Measurements from ENCODE around the gene CLCA2. TPM values are rescaled to one million over a fixed set of nuclear protein-coding genes. Genes with fewer than 3 reads are reported as not detected.

Gene CLCA2
- total RNA-seq, 1 experiment from 2014 or later, result not detected

GRCh38 chr1:86460998-86461397 is 37.0 kb downstream of the CLCA2 start:
- ChIA-PET POLR2A (no interaction called here), CTCF (interaction anchor here (0.6 kb wide), 1 partner anchor 243 kb away, joined by 4 read pairs; the partner anchor contains the start of gene SH3GLB1)
- intact Hi-C loops (cut with micrococcal nuclease; ENCODE audit: unreplicated experiment) (no loop called here), in situ Hi-C loops (cut with HindIII; ENCODE audit: low pct_unique_long_range_greater_than_20kb, low sequenced_read_pairs) (no loop called here)
- Histone ChIP-seq H3K4me1 (ENCODE audit: control insufficient read depth, insufficient read depth, low read length) (no peaks in the 10 kb centered on the region), H3K36me3 (ENCODE audit: control insufficient read depth, insufficient read depth, low read length) (no peaks in the 10 kb centered on the region), H3K4me3 (ENCODE audit: low read depth in 2 of 2, low read length in 2 of 2) (no peak overlapping the region), H3K27me3 (ENCODE audit: control insufficient read depth, insufficient read depth, low read length) (peaks cover 20% of the 10 kb centered on the region; the same call in 1 of the 2 replicates), H3K9me3 (ENCODE audit: control insufficient read depth, insufficient read depth, low read depth, low read length) (no peaks in the 10 kb centered on the region), H3K27ac (ENCODE audit: low read length) (no peak overlapping the region)
- no peak for DNase-seq (ENCODE audit: low read depth, low spot score)
- no TSS peak for BruUV-seq (replicated peaks)
- TF ChIP-seq SIN3A (IDR thresholded peaks at IDR 0.05; ENCODE audit: borderline replicate concordance, insufficient read depth, low read depth, low read length), result no peak
- no peak for TF ChIP-seq POLR2AphosphoS5 (IDR thresholded peaks at IDR 0.05; ENCODE audit: low read depth, low read length)
- TF ChIP-seq TCF7L2 (IDR thresholded peaks at IDR 0.05; ENCODE audit: low read depth, low read length), result no peak
- TF ChIP-seq, protein P1, sequence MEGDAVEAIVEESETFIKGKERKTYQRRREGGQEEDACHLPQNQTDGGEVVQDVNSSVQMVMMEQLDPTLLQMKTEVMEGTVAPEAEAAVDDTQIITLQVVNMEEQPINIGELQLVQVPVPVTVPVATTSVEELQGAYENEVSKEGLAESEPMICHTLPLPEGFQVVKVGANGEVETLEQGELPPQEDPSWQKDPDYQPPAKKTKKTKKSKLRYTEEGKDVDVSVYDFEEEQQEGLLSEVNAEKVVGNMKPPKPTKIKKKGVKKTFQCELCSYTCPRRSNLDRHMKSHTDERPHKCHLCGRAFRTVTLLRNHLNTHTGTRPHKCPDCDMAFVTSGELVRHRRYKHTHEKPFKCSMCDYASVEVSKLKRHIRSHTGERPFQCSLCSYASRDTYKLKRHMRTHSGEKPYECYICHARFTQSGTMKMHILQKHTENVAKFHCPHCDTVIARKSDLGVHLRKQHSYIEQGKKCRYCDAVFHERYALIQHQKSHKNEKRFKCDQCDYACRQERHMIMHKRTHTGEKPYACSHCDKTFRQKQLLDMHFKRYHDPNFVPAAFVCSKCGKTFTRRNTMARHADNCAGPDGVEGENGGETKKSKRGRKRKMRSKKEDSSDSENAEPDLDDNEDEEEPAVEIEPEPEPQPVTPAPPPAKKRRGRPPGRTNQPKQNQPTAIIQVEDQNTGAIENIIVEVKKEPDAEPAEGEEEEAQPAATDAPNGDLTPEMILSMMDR (IDR thresholded peaks at IDR 0.05), result no peak
- TF ChIP-seq, protein P2, sequence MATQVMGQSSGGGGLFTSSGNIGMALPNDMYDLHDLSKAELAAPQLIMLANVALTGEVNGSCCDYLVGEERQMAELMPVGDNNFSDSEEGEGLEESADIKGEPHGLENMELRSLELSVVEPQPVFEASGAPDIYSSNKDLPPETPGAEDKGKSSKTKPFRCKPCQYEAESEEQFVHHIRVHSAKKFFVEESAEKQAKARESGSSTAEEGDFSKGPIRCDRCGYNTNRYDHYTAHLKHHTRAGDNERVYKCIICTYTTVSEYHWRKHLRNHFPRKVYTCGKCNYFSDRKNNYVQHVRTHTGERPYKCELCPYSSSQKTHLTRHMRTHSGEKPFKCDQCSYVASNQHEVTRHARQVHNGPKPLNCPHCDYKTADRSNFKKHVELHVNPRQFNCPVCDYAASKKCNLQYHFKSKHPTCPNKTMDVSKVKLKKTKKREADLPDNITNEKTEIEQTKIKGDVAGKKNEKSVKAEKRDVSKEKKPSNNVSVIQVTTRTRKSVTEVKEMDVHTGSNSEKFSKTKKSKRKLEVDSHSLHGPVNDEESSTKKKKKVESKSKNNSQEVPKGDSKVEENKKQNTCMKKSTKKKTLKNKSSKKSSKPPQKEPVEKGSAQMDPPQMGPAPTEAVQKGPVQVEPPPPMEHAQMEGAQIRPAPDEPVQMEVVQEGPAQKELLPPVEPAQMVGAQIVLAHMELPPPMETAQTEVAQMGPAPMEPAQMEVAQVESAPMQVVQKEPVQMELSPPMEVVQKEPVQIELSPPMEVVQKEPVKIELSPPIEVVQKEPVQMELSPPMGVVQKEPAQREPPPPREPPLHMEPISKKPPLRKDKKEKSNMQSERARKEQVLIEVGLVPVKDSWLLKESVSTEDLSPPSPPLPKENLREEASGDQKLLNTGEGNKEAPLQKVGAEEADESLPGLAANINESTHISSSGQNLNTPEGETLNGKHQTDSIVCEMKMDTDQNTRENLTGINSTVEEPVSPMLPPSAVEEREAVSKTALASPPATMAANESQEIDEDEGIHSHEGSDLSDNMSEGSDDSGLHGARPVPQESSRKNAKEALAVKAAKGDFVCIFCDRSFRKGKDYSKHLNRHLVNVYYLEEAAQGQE (IDR thresholded peaks at IDR 0.05; ENCODE audit: insufficient read depth in 1 of 2, low read depth in 2 of 2, low read length in 1 of 2), result no peak
- ATAC-seq, result no peak

DNA sequence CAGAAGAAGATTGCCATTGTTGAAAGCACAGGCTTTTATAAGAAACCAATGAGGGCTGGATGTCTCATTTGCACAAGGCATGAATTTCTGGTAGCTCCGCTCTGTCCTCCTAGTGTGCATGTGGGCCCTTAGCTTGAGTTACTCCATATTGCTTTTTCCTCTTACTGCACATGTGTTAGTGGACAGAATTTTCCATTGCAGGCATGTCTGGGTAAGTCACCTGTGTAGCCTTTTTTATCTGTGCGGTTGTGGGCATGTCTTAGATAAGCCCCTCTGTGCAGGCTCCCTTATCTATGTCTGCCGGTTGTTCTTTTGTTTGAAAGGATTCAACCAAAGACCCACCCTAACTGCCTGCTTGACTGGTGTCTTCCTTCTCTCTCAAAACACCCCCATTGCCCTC is 37.5 kb downstream of the CLCA2 start:
- in situ Hi-C loops (cut with HindIII; ENCODE audit: low pct_unique_long_range_greater_than_20kb, low sequenced_read_pairs) (no loop called here), intact Hi-C loops (cut with micrococcal nuclease; ENCODE audit: unreplicated experiment) (no loop called here)
- ATAC-seq (no peak), DNase-seq (ENCODE audit: low read depth, low spot score) (no peak)
- POLR2A ChIA-PET, result no interaction called here
- Histone ChIP-seq H3K27ac (ENCODE audit: low read length) (no peak overlapping the region), H3K9me3 (ENCODE audit: control insufficient read depth, insufficient read depth, low read depth, low read length) (no peaks in the 10 kb centered on the region), H3K4me1 (ENCODE audit: control insufficient read depth, insufficient read depth, low read length) (no peaks in the 10 kb centered on the region), H3K27me3 (ENCODE audit: control insufficient read depth, insufficient read depth, low read length) (peaks cover 17% of the 10 kb centered on the region; the same call in 1 of the 2 replicates), H3K36me3 (ENCODE audit: control insufficient read depth, insufficient read depth, low read length) (no peaks in the 10 kb centered on the region), H3K4me3 (ENCODE audit: low read depth in 2 of 2, low read length in 2 of 2) (no peak overlapping the region)
- TF ChIP-seq, protein P1 (IDR thresholded peaks at IDR 0.05), result no peak
- TF ChIP-seq SIN3A (IDR thresholded peaks at IDR 0.05; ENCODE audit: borderline replicate concordance, insufficient read depth, low read depth, low read length) (no peak), TCF7L2 (IDR thresholded peaks at IDR 0.05; ENCODE audit: low read depth, low read length) (no peak), POLR2AphosphoS5 (IDR thresholded peaks at IDR 0.05; ENCODE audit: low read depth, low read length) (no peak)
- TF ChIP-seq, protein P2 (IDR thresholded peaks at IDR 0.05; ENCODE audit: insufficient read depth in 1 of 2, low read depth in 2 of 2, low read length in 1 of 2), result no peak
- BruUV-seq (replicated peaks), result no TSS peak
- CTCF ChIA-PET, result no interaction called here

Measured in Panc1 (cell line).